GM12878 (cell line): Measurements from ENCODE around the gene PPP2R2B. TPM values are rescaled to one million over a fixed set of nuclear protein-coding genes. Genes with fewer than 3 reads are reported as not detected.

Source experiments
- ATAC-seq: fragments of 200-7000 bp; cut with Tn5 transposase; 3 replicates; pipeline ENCODE4 v1.9.1; 2020; ENCODE audit warnings: mild to moderate bottlenecking, moderate library complexity
- BruUV-seq: library from RNA; stranded (reverse); fragments of 400-500 nt; replicated peaks from 2 replicates; lab custom pipeline; 2021; lab: Mats Ljungman, UMichigan
- CTCF ChIA-PET: fragments of 300-600 bp; sonication (Branson Sonifier 250); formaldehyde crosslinking; extraction: SDS; loops from one replicate; lab custom pipeline; 2021; ENCODE audit warnings: inconsistent platforms; lab: Yijun Ruan, JAX
- POLR2A ChIA-PET: fragments of 350-600 bp; formaldehyde crosslinking; extraction: SDS; loops from one replicate; lab custom pipeline; 2021; ENCODE audit warnings: inconsistent platforms; lab: Charles Lee
- RAD21 ChIA-PET: fragments of 300-600 bp; sonication (Branson Sonifier 250); formaldehyde crosslinking; loops from one replicate; lab custom pipeline; 2023; ENCODE audit warnings: antibody characterized with exemption; ENCODE audit not compliant: unreplicated experiment; lab: Charles Lee
- SMC1A ChIA-PET: fragments of 300-600 bp; sonication (Branson Sonifier 250); formaldehyde crosslinking; loops from one replicate; lab custom pipeline; 2023; ENCODE audit not compliant: unreplicated experiment, uncharacterized antibody; lab: Charles Lee
- DNase-seq: peaks from one replicate; pipeline ENCODE4 v3.0.0-alpha.2; 2011; ENCODE audit warnings: low read depth, low spot score
- FAIRE-seq: peaks from 3 replicates; lab custom pipeline; 2011; peaks lifted over from hg19 to GRCh38; lab: Jason Lieb, UNC
- H2AFZ ChIP-seq: 2 replicates; pipeline ENCODE4 v1.6.0; 2011; ENCODE audit warnings: low read depth, low read length, control low read depth; ENCODE audit not compliant: control insufficient read depth
- H3K27ac ChIP-seq: 2 replicates; pipeline ENCODE4 v1.5.1; 2011; ENCODE audit warnings: control low read depth; ENCODE audit not compliant: control insufficient read depth, insufficient read depth
- H3K27me3 ChIP-seq, 2 experiments: replicated peaks in 1 of 2; 2 replicates each; pipeline versions ENCODE4 v1.6.0 to v1.6.1; 2011; ENCODE audit warnings: low read length in 1 of 2; ENCODE audit not compliant: control insufficient read depth in 2 of 2, insufficient read depth in 2 of 2
- H3K36me3 ChIP-seq, 2 experiments: 2 replicates each; pipeline ENCODE4 v1.5.1; 2011; ENCODE audit warnings: low read length in 1 of 2; ENCODE audit not compliant: control insufficient read depth in 2 of 2, insufficient read depth in 2 of 2
- H3K4me1 ChIP-seq: 2 replicates; pipeline ENCODE4 v1.6.1; 2011; ENCODE audit warnings: mild to moderate bottlenecking, low read length, moderate library complexity, mixed read lengths; ENCODE audit not compliant: control insufficient read depth, insufficient read depth
- H3K4me2 ChIP-seq: 2 replicates; pipeline ENCODE4 v1.6.0; 2011; ENCODE audit warnings: control low read depth; ENCODE audit not compliant: control insufficient read depth, insufficient read depth
- H3K4me3 ChIP-seq: fragments of 200-600 bp; sonication (generic); 2 replicates; pipeline ENCODE4 v1.5.1; 2016
- H3K79me2 ChIP-seq: 2 replicates; pipeline ENCODE4 v1.6.0; 2011; ENCODE audit warnings: low read length; ENCODE audit not compliant: control insufficient read depth, insufficient read depth
- H3K9ac ChIP-seq: 2 replicates; pipeline ENCODE4 v1.8.0; 2011; ENCODE audit warnings: low read length, control low read depth, mixed read lengths; ENCODE audit not compliant: control insufficient read depth, insufficient read depth
- H3K9me3 ChIP-seq: replicated peaks from 3 replicates; pipeline ENCODE4 v1.5.1; 2011; ENCODE audit warnings: mild to moderate bottlenecking, low read length; ENCODE audit not compliant: control insufficient read depth, insufficient read depth
- H4K20me1 ChIP-seq: 2 replicates; pipeline ENCODE4 v1.6.0; 2011; ENCODE audit not compliant: control insufficient read depth, insufficient read depth
- ASH2L ChIP-seq: fragments of 300-600, 200-600 bp; sonication (generic); IDR thresholded peaks from 2 replicates; pipeline ENCODE4 v1.6.1; 2017; ENCODE audit warnings: low read depth, mild to moderate bottlenecking, borderline replicate concordance
- BMI1 ChIP-seq: fragments of 450-650 bp; IDR thresholded peaks from 2 replicates; pipeline ENCODE4 v1.6.1; 2016; ENCODE audit warnings: mild to moderate bottlenecking, moderate library complexity, borderline replicate concordance
- FOXM1 ChIP-seq: IDR thresholded peaks from 2 replicates; pipeline ENCODE4 v1.6.1; 2012; ENCODE audit warnings: low read depth, mild to moderate bottlenecking, inconsistent platforms, low read length, moderate library complexity
- HCFC1 ChIP-seq: fragments of 150-350 bp; IDR thresholded peaks from 2 replicates; pipeline ENCODE4 v1.6.1; 2014; ENCODE audit warnings: low read length
- IKZF1 ChIP-seq: fragments of 450-650 bp; conservative IDR thresholded peaks from 2 replicates; pipeline ENCODE4 v1.6.1; 2017; ENCODE audit warnings: antibody characterized with exemption, mild to moderate bottlenecking
- IKZF2 ChIP-seq, 2 experiments: fragments of 450-650 bp; IDR thresholded peaks; 2 replicates each; pipeline ENCODE4 v1.6.1; 2017; ENCODE audit warnings: mild to moderate bottlenecking in 2 of 2, moderate library complexity in 2 of 2
- JUNB ChIP-seq: IDR thresholded peaks from 2 replicates; pipeline ENCODE4 v1.6.1; 2016; ENCODE audit warnings: antibody characterized with exemption, mild to moderate bottlenecking
- POU2F2 ChIP-seq: IDR thresholded peaks from 3 replicates; pipeline ENCODE4 v1.6.1; 2011; ENCODE audit warnings: low read depth, mild to moderate bottlenecking, low read length, borderline replicate concordance
- SIX5 ChIP-seq: IDR thresholded peaks from 2 replicates; pipeline ENCODE4 v1.6.1; 2011; ENCODE audit warnings: mild to moderate bottlenecking, low read depth, low read length, moderate library complexity; ENCODE audit not compliant: severe bottlenecking
- SMAD5 ChIP-seq: IDR thresholded peaks from 2 replicates; pipeline ENCODE4 v1.6.1; 2016; ENCODE audit warnings: antibody characterized with exemption, low read depth
- ZNF622 ChIP-seq: fragments of 450-650 bp; IDR thresholded peaks from 2 replicates; pipeline ENCODE4 v1.6.1; 2017; ENCODE audit warnings: mild to moderate bottlenecking, inconsistent platforms
- in situ Hi-C: fragments of 300-500 bp; cut with MboI; formaldehyde crosslinking; loops from 9 replicates; pipeline ENCODE4 v1.14.3; 2018; ENCODE audit warnings: mixed read lengths
- intact Hi-C: fragments of 100-400 bp; cut with micrococcal nuclease; formaldehyde crosslinking; loops from one replicate; pipeline ENCODE4 v1.14.2; 2022; ENCODE audit not compliant: unreplicated experiment
- polyA plus RNA-seq, 11 experiments: library from polyadenylated mRNA; depleted of rRNA in 4 of 11; unstranded in 6 of 11; stranded (reverse) in 5 of 11; fragments of >200 nt; fragmentation: Nextera tagmentation in 4 of 11; fragmentation: Illumina TruSeq in 1 of 11; extraction: Ambion mirVana in 4 of 11; extraction: Trizol in 1 of 11; gene quantifications; 1 replicate in 1 of 11; 2 replicates in 10 of 11; pipeline versions ENCODE4 v1.2.1 to v1.2.3, GENCODE V29; 2011 to 2016; ENCODE audit warnings: inconsistent platforms in 2 of 11, missing spikeins in 2 of 11, low read depth in 1 of 11
- total RNA-seq, 4 experiments: library from RNA; depleted of rRNA in 3 of 4; stranded (reverse); fragments of >200 nt in 3 of 4; fragmentation: Illumina TruSeq in 1 of 4; extraction: Trizol in 1 of 4; gene quantifications; 2 replicates each; pipeline versions ENCODE4 v1.2.1 to v1.2.3, GENCODE V29; 2013 to 2021
- TF ChIP-seq, protein P1 (sequence below): IDR thresholded peaks from 2 replicates; pipeline ENCODE4 v1.6.1; 2011; ENCODE audit warnings: mild to moderate bottlenecking, low read depth, low read length, moderate library complexity; ENCODE audit not compliant: insufficient replicate concordance
- TF ChIP-seq, protein P2 (sequence below), 3 experiments: IDR thresholded peaks in 2 of 3; conservative IDR thresholded peaks in 1 of 3; 2 replicates each; pipeline ENCODE4 v1.5.1; 2011; ENCODE audit warnings: low read depth in 3 of 3, low read length in 3 of 3, mild to moderate bottlenecking in 3 of 3, control low read depth in 2 of 3, moderate library complexity in 2 of 3, inconsistent platforms in 1 of 3, mixed read lengths in 1 of 3; ENCODE audit not compliant: control insufficient read depth in 2 of 3, insufficient read depth in 1 of 3; ENCODE audit errors: extremely low read depth in 1 of 3
- TF ChIP-seq, protein P3 (sequence below): fragments of 450-650 bp; formaldehyde crosslinking; IDR thresholded peaks from 2 replicates; pipeline ENCODE4 v1.4.0; 2020; ENCODE audit warnings: mild to moderate bottlenecking, moderate library complexity
- TF ChIP-seq, protein P4 (sequence below): fragments of 450-650 bp; IDR thresholded peaks from 2 replicates; pipeline ENCODE4 v1.6.1; 2017; ENCODE audit warnings: antibody characterized with exemption, mild to moderate bottlenecking, moderate library complexity

PPP2R2B gene
- total and polyA plus RNA-seq, 10 of the 15 experiments (the other 5 are each of a cell fraction or from before 2014, with no cell fraction given): not detected

DNA sequence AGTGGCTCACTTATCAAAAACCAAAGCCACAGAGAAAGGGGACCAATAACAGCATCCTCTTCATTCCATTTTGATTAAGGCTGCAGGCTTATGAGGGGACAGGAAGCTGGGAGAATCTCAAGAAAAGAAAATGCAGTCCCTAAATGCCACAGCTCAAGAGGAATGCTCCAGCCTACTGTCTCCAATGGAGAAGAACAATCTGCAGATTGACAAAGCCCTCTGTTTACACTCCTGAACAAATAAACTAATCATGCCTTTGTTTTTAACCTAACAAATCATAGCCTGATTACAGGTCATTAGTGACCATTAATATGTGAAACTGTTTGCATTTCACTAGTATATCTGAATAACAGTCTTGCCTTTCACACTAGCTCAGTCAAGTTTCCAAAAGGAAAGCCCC lies 26.5 kb downstream of the PPP2R2B start:
- Histone ChIP-seq H3K4me2 (no peak overlapping the region), H3K27ac (no peak overlapping the region), H3K4me1 (no peaks in the 10 kb centered on the region), H3K36me3 (no peaks in the 10 kb centered on the region), H3K9ac (no peak overlapping the region), H3K9me3 (no peaks in the 10 kb centered on the region), H4K20me1 (no peaks in the 10 kb centered on the region), H3K27me3 (no peaks in the 10 kb centered on the region; a peak in 1 of 4 replicates), H3K4me3 (no peak overlapping the region), H2AFZ (no peak overlapping the region), H3K79me2 (no peaks in the 10 kb centered on the region)
- DNase-seq: no peak
- RAD21 ChIA-PET: no interaction called here
- intact Hi-C loops (no loop called here), in situ Hi-C loops (no loop called here)
- FAIRE-seq: no peak
- SMC1A ChIA-PET: interaction anchor here (1.9 kb wide), 1 partner anchor 9 kb away, joined by 5 read pairs; no protein-coding TSS in a partner anchor
- BruUV-seq: no TSS peak
- CTCF ChIA-PET: interaction anchor here (1.1 kb wide), 1 partner anchor 10 kb away, joined by 3 read pairs; no protein-coding TSS in a partner anchor
- no peak for ATAC-seq
- POLR2A ChIA-PET: no interaction called here
- TF ChIP-seq, protein P1, sequence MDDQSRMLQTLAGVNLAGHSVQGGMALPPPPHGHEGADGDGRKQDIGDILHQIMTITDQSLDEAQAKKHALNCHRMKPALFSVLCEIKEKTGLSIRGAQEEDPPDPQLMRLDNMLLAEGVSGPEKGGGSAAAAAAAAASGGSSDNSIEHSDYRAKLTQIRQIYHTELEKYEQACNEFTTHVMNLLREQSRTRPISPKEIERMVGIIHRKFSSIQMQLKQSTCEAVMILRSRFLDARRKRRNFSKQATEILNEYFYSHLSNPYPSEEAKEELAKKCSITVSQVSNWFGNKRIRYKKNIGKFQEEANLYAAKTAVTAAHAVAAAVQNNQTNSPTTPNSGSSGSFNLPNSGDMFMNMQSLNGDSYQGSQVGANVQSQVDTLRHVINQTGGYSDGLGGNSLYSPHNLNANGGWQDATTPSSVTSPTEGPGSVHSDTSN: no peak
- TF ChIP-seq ZNF622: no peak
- no peak for TF ChIP-seq SIX5
- TF ChIP-seq, protein P2, sequence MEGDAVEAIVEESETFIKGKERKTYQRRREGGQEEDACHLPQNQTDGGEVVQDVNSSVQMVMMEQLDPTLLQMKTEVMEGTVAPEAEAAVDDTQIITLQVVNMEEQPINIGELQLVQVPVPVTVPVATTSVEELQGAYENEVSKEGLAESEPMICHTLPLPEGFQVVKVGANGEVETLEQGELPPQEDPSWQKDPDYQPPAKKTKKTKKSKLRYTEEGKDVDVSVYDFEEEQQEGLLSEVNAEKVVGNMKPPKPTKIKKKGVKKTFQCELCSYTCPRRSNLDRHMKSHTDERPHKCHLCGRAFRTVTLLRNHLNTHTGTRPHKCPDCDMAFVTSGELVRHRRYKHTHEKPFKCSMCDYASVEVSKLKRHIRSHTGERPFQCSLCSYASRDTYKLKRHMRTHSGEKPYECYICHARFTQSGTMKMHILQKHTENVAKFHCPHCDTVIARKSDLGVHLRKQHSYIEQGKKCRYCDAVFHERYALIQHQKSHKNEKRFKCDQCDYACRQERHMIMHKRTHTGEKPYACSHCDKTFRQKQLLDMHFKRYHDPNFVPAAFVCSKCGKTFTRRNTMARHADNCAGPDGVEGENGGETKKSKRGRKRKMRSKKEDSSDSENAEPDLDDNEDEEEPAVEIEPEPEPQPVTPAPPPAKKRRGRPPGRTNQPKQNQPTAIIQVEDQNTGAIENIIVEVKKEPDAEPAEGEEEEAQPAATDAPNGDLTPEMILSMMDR (IDR thresholded peaks at IDR 0.05 in 2 of 3, conservative IDR thresholded peaks at IDR 0.05 in 1 of 3; ENCODE audit: control insufficient read depth in 2 of 3, extremely low read depth in 1 of 3, insufficient read depth in 1 of 3, low read depth in 3 of 3, low read length in 3 of 3): no peak
- no peak for TF ChIP-seq SMAD5
- TF ChIP-seq, protein P3, sequence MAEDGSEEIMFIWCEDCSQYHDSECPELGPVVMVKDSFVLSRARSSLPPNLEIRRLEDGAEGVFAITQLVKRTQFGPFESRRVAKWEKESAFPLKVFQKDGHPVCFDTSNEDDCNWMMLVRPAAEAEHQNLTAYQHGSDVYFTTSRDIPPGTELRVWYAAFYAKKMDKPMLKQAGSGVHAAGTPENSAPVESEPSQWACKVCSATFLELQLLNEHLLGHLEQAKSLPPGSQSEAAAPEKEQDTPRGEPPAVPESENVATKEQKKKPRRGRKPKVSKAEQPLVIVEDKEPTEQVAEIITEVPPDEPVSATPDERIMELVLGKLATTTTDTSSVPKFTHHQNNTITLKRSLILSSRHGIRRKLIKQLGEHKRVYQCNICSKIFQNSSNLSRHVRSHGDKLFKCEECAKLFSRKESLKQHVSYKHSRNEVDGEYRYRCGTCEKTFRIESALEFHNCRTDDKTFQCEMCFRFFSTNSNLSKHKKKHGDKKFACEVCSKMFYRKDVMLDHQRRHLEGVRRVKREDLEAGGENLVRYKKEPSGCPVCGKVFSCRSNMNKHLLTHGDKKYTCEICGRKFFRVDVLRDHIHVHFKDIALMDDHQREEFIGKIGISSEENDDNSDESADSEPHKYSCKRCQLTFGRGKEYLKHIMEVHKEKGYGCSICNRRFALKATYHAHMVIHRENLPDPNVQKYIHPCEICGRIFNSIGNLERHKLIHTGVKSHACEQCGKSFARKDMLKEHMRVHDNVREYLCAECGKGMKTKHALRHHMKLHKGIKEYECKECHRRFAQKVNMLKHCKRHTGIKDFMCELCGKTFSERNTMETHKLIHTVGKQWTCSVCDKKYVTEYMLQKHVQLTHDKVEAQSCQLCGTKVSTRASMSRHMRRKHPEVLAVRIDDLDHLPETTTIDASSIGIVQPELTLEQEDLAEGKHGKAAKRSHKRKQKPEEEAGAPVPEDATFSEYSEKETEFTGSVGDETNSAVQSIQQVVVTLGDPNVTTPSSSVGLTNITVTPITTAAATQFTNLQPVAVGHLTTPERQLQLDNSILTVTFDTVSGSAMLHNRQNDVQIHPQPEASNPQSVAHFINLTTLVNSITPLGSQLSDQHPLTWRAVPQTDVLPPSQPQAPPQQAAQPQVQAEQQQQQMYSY (CRISPR knock-in tag): no peak
- TF ChIP-seq, protein P4, sequence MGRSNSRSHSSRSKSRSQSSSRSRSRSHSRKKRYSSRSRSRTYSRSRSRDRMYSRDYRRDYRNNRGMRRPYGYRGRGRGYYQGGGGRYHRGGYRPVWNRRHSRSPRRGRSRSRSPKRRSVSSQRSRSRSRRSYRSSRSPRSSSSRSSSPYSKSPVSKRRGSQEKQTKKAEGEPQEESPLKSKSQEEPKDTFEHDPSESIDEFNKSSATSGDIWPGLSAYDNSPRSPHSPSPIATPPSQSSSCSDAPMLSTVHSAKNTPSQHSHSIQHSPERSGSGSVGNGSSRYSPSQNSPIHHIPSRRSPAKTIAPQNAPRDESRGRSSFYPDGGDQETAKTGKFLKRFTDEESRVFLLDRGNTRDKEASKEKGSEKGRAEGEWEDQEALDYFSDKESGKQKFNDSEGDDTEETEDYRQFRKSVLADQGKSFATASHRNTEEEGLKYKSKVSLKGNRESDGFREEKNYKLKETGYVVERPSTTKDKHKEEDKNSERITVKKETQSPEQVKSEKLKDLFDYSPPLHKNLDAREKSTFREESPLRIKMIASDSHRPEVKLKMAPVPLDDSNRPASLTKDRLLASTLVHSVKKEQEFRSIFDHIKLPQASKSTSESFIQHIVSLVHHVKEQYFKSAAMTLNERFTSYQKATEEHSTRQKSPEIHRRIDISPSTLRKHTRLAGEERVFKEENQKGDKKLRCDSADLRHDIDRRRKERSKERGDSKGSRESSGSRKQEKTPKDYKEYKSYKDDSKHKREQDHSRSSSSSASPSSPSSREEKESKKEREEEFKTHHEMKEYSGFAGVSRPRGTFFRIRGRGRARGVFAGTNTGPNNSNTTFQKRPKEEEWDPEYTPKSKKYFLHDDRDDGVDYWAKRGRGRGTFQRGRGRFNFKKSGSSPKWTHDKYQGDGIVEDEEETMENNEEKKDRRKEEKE: no peak
- TF ChIP-seq BMI1: no peak
- TF ChIP-seq FOXM1: no peak
- no peak for TF ChIP-seq JUNB
- no peak for TF ChIP-seq IKZF1
- no peak for TF ChIP-seq HCFC1
- TF ChIP-seq POU2F2: no peak
- TF ChIP-seq ASH2L: no peak
- TF ChIP-seq IKZF2 (IDR thresholded peaks at IDR 0.05): no peak
